ENCODE data around the gene SYPL1.

DNA sequence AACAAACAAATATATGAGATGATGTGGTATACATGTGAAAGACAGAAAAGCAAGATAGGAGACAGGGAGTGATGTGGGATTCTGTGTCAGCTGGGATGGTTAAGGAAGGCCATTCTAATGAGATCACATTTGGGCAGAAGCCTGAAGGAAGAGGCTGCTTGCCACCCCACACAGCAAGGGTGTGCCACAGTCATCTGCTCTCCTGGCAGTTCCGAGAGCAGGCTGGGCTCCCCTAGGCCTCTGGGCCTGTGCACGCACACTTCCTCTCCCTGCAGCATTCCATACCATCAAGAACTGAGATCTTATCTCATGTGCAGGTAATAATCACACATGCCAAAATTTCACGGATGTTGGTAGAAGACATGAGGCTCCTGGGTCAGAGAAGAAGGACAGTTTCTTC is 43.1 kb downstream of the SYPL1 start:
- TF ChIP-seq, protein P1, sequence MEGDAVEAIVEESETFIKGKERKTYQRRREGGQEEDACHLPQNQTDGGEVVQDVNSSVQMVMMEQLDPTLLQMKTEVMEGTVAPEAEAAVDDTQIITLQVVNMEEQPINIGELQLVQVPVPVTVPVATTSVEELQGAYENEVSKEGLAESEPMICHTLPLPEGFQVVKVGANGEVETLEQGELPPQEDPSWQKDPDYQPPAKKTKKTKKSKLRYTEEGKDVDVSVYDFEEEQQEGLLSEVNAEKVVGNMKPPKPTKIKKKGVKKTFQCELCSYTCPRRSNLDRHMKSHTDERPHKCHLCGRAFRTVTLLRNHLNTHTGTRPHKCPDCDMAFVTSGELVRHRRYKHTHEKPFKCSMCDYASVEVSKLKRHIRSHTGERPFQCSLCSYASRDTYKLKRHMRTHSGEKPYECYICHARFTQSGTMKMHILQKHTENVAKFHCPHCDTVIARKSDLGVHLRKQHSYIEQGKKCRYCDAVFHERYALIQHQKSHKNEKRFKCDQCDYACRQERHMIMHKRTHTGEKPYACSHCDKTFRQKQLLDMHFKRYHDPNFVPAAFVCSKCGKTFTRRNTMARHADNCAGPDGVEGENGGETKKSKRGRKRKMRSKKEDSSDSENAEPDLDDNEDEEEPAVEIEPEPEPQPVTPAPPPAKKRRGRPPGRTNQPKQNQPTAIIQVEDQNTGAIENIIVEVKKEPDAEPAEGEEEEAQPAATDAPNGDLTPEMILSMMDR (IDR thresholded peaks at IDR 0.05), result no peak
- TF ChIP-seq ZFX (IDR thresholded peaks at IDR 0.05; ENCODE audit: borderline replicate concordance), result no peak
